Activated T-helper 9 cell treated with anti-CD3 and anti-CD28 coated beads, Interleukin-2, amount 50 U/mL, for 16 hours (primary cell): ENCODE data around the gene BIRC6.
"Not testable (repeated sequence)": the region's sequence is repeated elsewhere in the genome, so short reads cannot be mapped to it uniquely, and the experiment has no call there.

Source experiments
- DNase-seq: peaks from one replicate; pipeline ENCODE4 v3.0.0-alpha.2; 2020; ENCODE audit warnings: low read depth

The BIRC6 gene

DNA sequence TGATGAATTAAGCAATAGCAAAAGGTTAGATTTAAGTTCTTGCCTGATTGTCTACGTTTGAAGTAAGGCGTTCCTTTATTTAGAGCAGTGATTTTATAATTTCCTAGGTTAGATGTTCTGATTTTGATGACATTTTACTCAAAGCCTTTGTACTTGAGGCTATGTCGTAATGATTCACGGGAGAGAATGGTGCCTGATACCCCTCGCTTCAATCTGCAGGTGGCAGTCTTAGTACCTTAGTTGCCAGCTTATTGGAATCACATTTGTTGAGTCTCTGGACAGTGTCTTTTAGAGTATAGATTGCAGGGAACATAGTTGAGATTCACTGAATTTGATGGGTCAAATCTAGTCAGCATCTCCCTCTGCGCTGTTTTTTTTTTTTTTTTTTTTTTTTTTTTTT lies 89.5 kb downstream of the BIRC6 start:
- no peak for DNase-seq

DNA sequence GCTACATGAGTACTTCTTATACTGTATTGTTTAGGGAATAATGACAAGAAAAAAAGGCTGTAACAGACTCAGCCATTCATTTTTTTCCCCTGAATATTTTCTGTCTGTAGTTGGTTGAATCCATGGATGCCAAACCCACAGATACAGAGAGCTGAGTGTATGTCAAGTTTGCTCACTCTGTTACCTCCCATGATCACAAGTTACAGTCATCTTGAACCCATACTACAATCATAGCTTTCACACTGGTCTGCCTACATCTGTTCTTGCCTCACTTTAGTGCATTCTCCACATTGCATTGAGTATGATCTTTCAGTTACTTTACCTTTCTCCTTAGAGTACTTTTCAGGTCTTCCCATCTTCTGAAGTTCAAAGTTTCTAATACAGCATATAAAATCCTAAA lies 94.0 kb downstream of the BIRC6 start:
- DNase-seq, result no peak

GRCh38 chr2:32452338-32453064 lies 95.7 kb downstream of the BIRC6 start:
- no peak for DNase-seq

- no peak for DNase-seq
Measured at GRCh38 chr2:32453242-32454062, 96.6 kb downstream of the BIRC6 start.

- no peak for DNase-seq
Measured at GRCh38 chr2:32455816-32456215, 99.0 kb downstream of the BIRC6 start.

DNA sequence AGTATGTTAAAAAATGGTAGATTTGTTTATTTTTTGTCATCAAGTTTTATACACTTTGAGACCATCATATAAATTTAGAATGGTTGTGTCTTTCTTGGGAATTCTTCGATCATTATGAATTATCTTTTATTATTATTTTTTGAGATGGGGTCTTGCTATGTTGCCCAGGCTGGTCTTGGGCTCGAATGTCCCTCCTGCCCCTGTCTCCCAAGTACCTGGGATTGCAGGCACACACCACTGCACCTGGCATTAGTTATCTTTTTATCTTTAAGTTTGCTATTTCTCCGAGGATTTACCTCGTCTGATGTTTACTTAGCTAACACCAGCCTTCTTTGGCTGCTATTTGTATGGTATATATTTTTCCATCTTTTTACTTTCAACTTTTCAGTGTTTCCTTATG lies 100.0 kb downstream of the BIRC6 start:
- DNase-seq, result no peak

DNA sequence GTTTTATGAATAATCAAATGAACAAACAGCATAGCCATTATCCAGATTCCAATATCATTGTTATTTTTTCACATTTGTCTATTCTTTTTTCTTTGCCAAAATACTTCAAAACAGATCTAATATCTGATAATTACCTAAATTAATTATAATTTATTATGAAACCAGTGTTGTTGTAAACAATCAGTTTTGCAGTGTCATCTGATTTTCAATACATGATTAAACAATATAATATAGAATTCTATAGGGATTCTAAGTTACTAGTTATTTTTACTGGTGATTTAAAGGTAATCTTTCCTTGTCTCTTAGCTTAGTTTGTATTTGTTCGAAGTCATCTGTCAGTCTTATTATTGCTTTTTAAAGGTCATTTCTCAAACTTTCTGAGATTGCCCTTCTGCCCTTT lies 101.0 kb downstream of the BIRC6 start:
- DNase-seq, result no peak

GRCh38 chr2:32460861-32461260 lies 104.0 kb downstream of the BIRC6 start:
- DNase-seq, result not testable (repeated sequence)

- no peak for DNase-seq
Measured at GRCh38 chr2:32463110-32463509, 106.3 kb downstream of the BIRC6 start.

GRCh38 chr2:32464431-32464830 lies 107.6 kb downstream of the BIRC6 start:
- no peak for DNase-seq

GRCh38 chr2:32472605-32473004 lies 115.8 kb downstream of the BIRC6 start:
- no peak for DNase-seq

DNA sequence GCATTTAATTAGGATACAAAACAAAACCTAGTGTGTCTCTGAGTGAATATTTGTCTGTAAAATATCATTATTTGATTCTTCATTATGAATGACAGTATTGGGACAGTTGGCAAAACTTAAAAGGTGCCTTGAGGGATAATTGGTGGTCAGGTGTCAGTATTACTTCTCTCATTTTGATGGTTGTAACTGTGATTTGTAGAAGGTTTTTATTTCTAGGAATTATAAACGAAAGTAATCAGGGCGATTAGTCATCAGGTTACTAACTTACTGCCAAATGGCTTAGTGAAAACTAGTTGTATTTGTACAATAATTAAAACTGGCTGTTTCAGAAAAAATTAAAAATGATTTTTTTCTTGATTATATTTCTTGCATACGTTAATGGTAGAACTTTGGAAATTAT lies 117.6 kb downstream of the BIRC6 start:
- no peak for DNase-seq

GRCh38 chr2:32478889-32479620 lies 122.2 kb downstream of the BIRC6 start:
- no peak for DNase-seq

DNA sequence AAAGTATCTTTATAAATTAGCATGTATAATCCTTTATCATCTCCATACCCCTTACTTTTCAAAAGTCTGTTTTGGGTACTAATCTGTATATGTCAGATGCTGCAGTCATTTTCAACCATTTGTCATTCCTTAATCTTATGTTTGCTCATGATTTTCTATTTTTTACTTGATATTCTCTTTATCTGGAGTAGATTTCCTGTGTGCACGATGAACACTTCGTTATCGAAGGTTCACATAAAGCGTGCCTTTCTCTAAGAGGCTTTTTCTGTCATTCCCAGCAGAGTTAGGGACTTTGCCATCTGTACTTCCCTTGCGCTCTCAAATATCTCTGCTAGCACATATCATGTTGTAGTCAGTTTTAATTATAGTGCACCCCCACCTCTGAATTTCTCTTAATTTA lies 123.2 kb downstream of the BIRC6 start:
- DNase-seq, result no peak

GRCh38 chr2:32482471-32482870 lies 125.6 kb downstream of the BIRC6 start:
- DNase-seq, result no peak

DNA sequence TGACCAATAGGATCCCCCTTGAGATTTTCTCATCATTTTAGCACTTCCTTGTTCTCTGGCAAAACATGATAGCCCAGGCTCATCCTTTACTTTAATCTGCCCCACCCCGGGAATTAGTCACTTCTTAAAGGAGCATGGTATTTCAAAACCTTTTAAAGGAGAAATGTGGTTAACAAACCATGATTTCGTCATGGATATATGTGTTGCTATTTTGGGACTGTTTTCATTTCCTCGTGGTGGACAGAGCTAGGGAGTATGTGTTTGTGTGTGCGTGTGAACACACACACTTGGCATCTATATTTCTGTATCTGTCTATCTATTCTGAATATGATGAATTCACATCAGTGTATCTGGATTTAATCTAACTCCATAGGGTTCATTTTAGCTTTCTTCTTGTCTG lies 128.1 kb downstream of the BIRC6 start:
- DNase-seq, result no peak

- DNase-seq, result no peak
Measured at GRCh38 chr2:32485399-32485798, 128.6 kb downstream of the BIRC6 start.

GRCh38 chr2:32489061-32489460 lies 132.2 kb downstream of the BIRC6 start:
- DNase-seq, result no peak

- no peak for DNase-seq
Measured at GRCh38 chr2:32491346-32491745, 134.5 kb downstream of the BIRC6 start.

GRCh38 chr2:32495139-32495538 lies 138.3 kb downstream of the BIRC6 start:
- no peak for DNase-seq

DNA sequence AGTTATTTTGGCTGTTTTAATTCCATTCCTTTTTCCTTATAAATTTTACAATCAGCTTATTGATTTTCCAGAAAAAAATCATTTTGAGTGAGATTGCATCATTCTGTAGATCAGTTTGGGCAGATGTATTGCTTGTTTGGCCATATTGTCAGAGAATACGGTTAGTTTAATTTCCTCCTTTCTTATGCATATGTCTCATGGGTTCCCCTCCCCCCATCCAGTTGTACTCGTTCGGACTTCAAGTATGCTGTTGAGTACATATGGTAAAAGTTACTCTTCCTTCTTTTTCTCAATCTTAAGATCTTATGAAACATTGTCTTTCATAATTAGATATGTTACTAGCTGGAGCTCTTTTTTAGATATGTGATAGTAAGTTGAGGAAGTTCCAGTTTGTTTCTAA lies 139.8 kb downstream of the BIRC6 start:
- no peak for DNase-seq

GRCh38 chr2:32498306-32498705 lies 141.5 kb downstream of the BIRC6 start:
- DNase-seq, result no peak

- no peak for DNase-seq
Measured at GRCh38 chr2:32502941-32503340, 146.1 kb downstream of the BIRC6 start.
